Fibroblast of lung (primary cell): Measurements from ENCODE around the gene TMEM98. TPM values are rescaled to one million over a fixed set of nuclear protein-coding genes. Genes with fewer than 3 reads are reported as not detected.

Source experiments
- DNase-seq, 2 donors: peaks; one replicate each; pipeline versions ENCODE4 v3.0.0 to v3.0.0-alpha.2; 2010; ENCODE audit warnings: low read depth in 2 of 2
- H2AFZ ChIP-seq: 2 replicates; pipeline ENCODE4 v1.5.1; 2012; ENCODE audit warnings: low read length, control low read depth, inconsistent platforms
- H3K27ac ChIP-seq: 2 replicates; pipeline ENCODE4 v1.5.1; 2011; ENCODE audit warnings: low read length, control low read depth; ENCODE audit not compliant: insufficient read depth
- H3K27me3 ChIP-seq: 2 replicates; pipeline ENCODE4 v1.5.1; 2011; ENCODE audit warnings: mild to moderate bottlenecking, low read length; ENCODE audit not compliant: control insufficient read depth, insufficient read depth
- H3K36me3 ChIP-seq: 2 replicates; pipeline ENCODE4 v1.5.1; 2011; ENCODE audit warnings: low read length; ENCODE audit not compliant: control insufficient read depth, insufficient read depth
- H3K4me1 ChIP-seq: 2 replicates; pipeline ENCODE4 v1.5.1; 2011; ENCODE audit warnings: low read length; ENCODE audit not compliant: control insufficient read depth, insufficient read depth; ENCODE audit errors: extremely low read depth
- H3K4me2 ChIP-seq: 2 replicates; pipeline ENCODE4 v1.5.1; 2011; ENCODE audit warnings: low read length, control low read depth; ENCODE audit not compliant: insufficient read depth; ENCODE audit errors: extremely low read depth
- H3K4me3 ChIP-seq, 4 experiments: fragments of 200-600 bp in 1 of 4; sonication (generic) in 1 of 4; replicated peaks in 1 of 4; 2 replicates each; pipeline ENCODE4 v1.5.1; 2011 to 2016; ENCODE audit warnings: low read length in 4 of 4, low read depth in 3 of 4, mild to moderate bottlenecking in 3 of 4, control low read depth in 2 of 4, inconsistent platforms in 1 of 4, mixed read lengths in 1 of 4; ENCODE audit not compliant: insufficient read depth in 1 of 4; ENCODE audit errors: control extremely low read depth in 1 of 4
- H3K79me2 ChIP-seq: 2 replicates; pipeline ENCODE4 v1.5.1; 2012; ENCODE audit warnings: mild to moderate bottlenecking, low read length, inconsistent platforms; ENCODE audit not compliant: control insufficient read depth, insufficient read depth
- H3K9ac ChIP-seq: 2 replicates; pipeline ENCODE4 v1.5.1; 2011; ENCODE audit warnings: mild to moderate bottlenecking, low read length, control low read depth; ENCODE audit not compliant: insufficient read depth
- H3K9me3 ChIP-seq: 2 replicates; pipeline ENCODE4 v1.5.1; 2012; ENCODE audit warnings: low read depth, low read length; ENCODE audit not compliant: control insufficient read depth, insufficient read depth
- H4K20me1 ChIP-seq: 2 replicates; pipeline ENCODE4 v1.5.1; 2011; ENCODE audit warnings: low read length; ENCODE audit not compliant: control insufficient read depth, insufficient read depth; ENCODE audit errors: extremely low read depth
- CTCF ChIP-seq, 2 donors: IDR thresholded peaks in 1 of 2; conservative IDR thresholded peaks in 1 of 2; 1 replicate in 1 of 2; 2 replicates in 1 of 2; pipeline ENCODE4 v1.5.1; 2011 to 2012; ENCODE audit warnings: low read length in 2 of 2, control low read depth in 1 of 2, inconsistent platforms in 1 of 2, low read depth in 1 of 2, mild to moderate bottlenecking in 1 of 2
- EZH2 ChIP-seq: IDR thresholded peaks from 2 replicates; pipeline ENCODE4 v1.5.1; 2012; ENCODE audit warnings: low read length, control low read depth, mild to moderate bottlenecking; ENCODE audit errors: missing control alignments
- polyA plus RNA-seq, 2 donors: library from polyadenylated mRNA; depleted of rRNA in 1 of 2; stranded (reverse) in 1 of 2; unstranded in 1 of 2; fragments of >200 nt; gene quantifications; 2 replicates each; pipeline ENCODE4 v1.2.1, GENCODE V29; 2011 to 2012; ENCODE audit warnings: missing spikeins in 1 of 2
- total RNA-seq: library from RNA; depleted of rRNA; stranded (reverse); fragments of >200 nt; gene quantifications from 2 replicates; pipeline ENCODE4 v1.2.1, GENCODE V29; 2014

Gene TMEM98
- total and polyA plus RNA-seq, 2 donors (not counting 1 experiment from before 2014, with no cell fraction given): 153 to 220 TPM

- no peaks in the 10 kb centered on the region for H3K9me3 ChIP-seq
Measured at GRCh38 chr17:32899236-32900013, 28.5 kb upstream of the TMEM98 start.

GRCh38 chr17:32901743-32902142 is 26.2 kb upstream of the TMEM98 start:
- Histone ChIP-seq H3K36me3 (no peaks in the 10 kb centered on the region), H3K4me2 (no peak overlapping the region), H3K79me2 (no peaks in the 10 kb centered on the region), H3K4me3 (no peak overlapping the region), H3K27ac (no peak overlapping the region), H3K27me3 (peaks cover 2% of the 10 kb centered on the region), H4K20me1 (no peaks in the 10 kb centered on the region), H3K4me1 (no peaks in the 10 kb centered on the region), H3K9ac (no peak overlapping the region), H2AFZ (no peak overlapping the region), H3K9me3 (no peaks in the 10 kb centered on the region)
- no peak for DNase-seq
- TF ChIP-seq CTCF (conservative IDR thresholded peaks at IDR 0.05 in 1 of 2, IDR thresholded peaks at IDR 0.05 in 1 of 2; ENCODE audit: low read depth in 1 of 2, low read length in 2 of 2): no peak
- TF ChIP-seq EZH2: no peak

More at GRCh38 chr17:32899236-32900013, 28.5 kb upstream of the TMEM98 start:
- H3K4me2 ChIP-seq: no peak overlapping the region
- DNase-seq: no peak
- H3K27me3 ChIP-seq: peaks cover 2% of the 10 kb centered on the region
- TF ChIP-seq EZH2: no peak
- no peak for TF ChIP-seq CTCF (conservative IDR thresholded peaks at IDR 0.05 in 1 of 2, IDR thresholded peaks at IDR 0.05 in 1 of 2; ENCODE audit: low read depth in 1 of 2, low read length in 2 of 2)
- no peak overlapping the region for H3K4me3 ChIP-seq
- H3K79me2 ChIP-seq: no peaks in the 10 kb centered on the region
- H3K9ac ChIP-seq: no peak overlapping the region
- H4K20me1 ChIP-seq: no peaks in the 10 kb centered on the region
- no peak overlapping the region for H3K27ac ChIP-seq
- no peaks in the 10 kb centered on the region for H3K36me3 ChIP-seq
- H2AFZ ChIP-seq: no peak overlapping the region
- no peaks in the 10 kb centered on the region for H3K4me1 ChIP-seq

- Histone ChIP-seq H3K4me2 (no peak overlapping the region), H3K9ac (no peak overlapping the region), H3K4me3 (no peak overlapping the region), H3K27ac (no peak overlapping the region), H3K27me3 (no peaks in the 10 kb centered on the region), H3K36me3 (no peaks in the 10 kb centered on the region), H3K9me3 (no peaks in the 10 kb centered on the region), H2AFZ (no peak overlapping the region), H4K20me1 (no peaks in the 10 kb centered on the region), H3K4me1 (no peaks in the 10 kb centered on the region), H3K79me2 (no peaks in the 10 kb centered on the region)
- DNase-seq: no peak
- TF ChIP-seq CTCF (conservative IDR thresholded peaks at IDR 0.05 in 1 of 2, IDR thresholded peaks at IDR 0.05 in 1 of 2; ENCODE audit: low read depth in 1 of 2, low read length in 2 of 2): no peak
- no peak for TF ChIP-seq EZH2
Measured at GRCh38 chr17:32903774-32904673, 23.9 kb upstream of the TMEM98 start.
